Measurements from ENCODE around the gene SBF2.
A peak's percentile ranks its signal among the peaks of the same experiment; 100 is the strongest.

The SBF2 gene

GRCh38 chr11:10302744-10303557 is 8.9 kb upstream of the SBF2 start:
- H3K27me3 ChIP-seq (ENCODE audit: low read depth, low read length) = peaks cover 77% of the 10 kb centered on the region
- H3K9me3 ChIP-seq (ENCODE audit: insufficient read depth, low read length) = no peaks in the 10 kb centered on the region
- TF ChIP-seq EZH2phosphoT487 (IDR thresholded peaks at IDR 0.05; ENCODE audit: low read depth) (no peak), CTCF (IDR thresholded peaks at IDR 0.05; ENCODE audit: low read depth, low read length) (no peak)
- peaks cover 35% of the 10 kb centered on the region for H3K4me1 ChIP-seq (ENCODE audit: low read length)
- no peak overlapping the region for H3K27ac ChIP-seq (ENCODE audit: low read length)
- no peak overlapping the region for H3K9ac ChIP-seq (ENCODE audit: low read length)
- H3K4me3 ChIP-seq (ENCODE audit: low read length) = peak overlapping the region; percentile 78
- H3K4me2 ChIP-seq (ENCODE audit: low read length) = peak overlapping the region; percentile 61
- H4K20me1 ChIP-seq (ENCODE audit: insufficient read depth, low read length) = no peaks in the 10 kb centered on the region; the same call in 1 of the 2 replicates
- H3K79me2 ChIP-seq (ENCODE audit: low read length) = no peaks in the 10 kb centered on the region
- H2AFZ ChIP-seq (ENCODE audit: low read depth, low read length) = peak overlapping the region; percentile 36; the same call in 1 of the 2 replicates
- H3K36me3 ChIP-seq (replicated peaks; ENCODE audit: low read depth, low read length) = no peaks in the 10 kb centered on the region

GRCh38 chr11:10302359-10302743 is 8.3 kb upstream of the SBF2 start:
- H3K36me3 ChIP-seq (replicated peaks; ENCODE audit: low read depth, low read length) = no peaks in the 10 kb centered on the region
- peaks cover 36% of the 10 kb centered on the region for H3K4me1 ChIP-seq (ENCODE audit: low read length)
- no peak for TF ChIP-seq CTCF (IDR thresholded peaks at IDR 0.05; ENCODE audit: low read depth, low read length)
- no peak for TF ChIP-seq EZH2phosphoT487 (IDR thresholded peaks at IDR 0.05; ENCODE audit: low read depth)
- no peaks in the 10 kb centered on the region; the same call in 1 of the 2 replicates for H3K9me3 ChIP-seq (ENCODE audit: insufficient read depth, low read length)
- no peak overlapping the region for H3K9ac ChIP-seq (ENCODE audit: low read length)
- no peak overlapping the region for H2AFZ ChIP-seq (ENCODE audit: low read depth, low read length)
- H4K20me1 ChIP-seq (ENCODE audit: insufficient read depth, low read length) = peaks cover 4% of the 10 kb centered on the region; the same call in 1 of the 2 replicates
- H3K27ac ChIP-seq (ENCODE audit: low read length) = no peak overlapping the region
- H3K27me3 ChIP-seq (ENCODE audit: low read depth, low read length) = peaks cover 82% of the 10 kb centered on the region
- no peaks in the 10 kb centered on the region for H3K79me2 ChIP-seq (ENCODE audit: low read length)
- peak overlapping the region; percentile 78 for H3K4me3 ChIP-seq (ENCODE audit: low read length)
- H3K4me2 ChIP-seq (ENCODE audit: low read length) = peak overlapping the region; percentile 61

- Histone ChIP-seq H4K20me1 (ENCODE audit: insufficient read depth, low read length) (peaks cover 4% of the 10 kb centered on the region; the same call in 1 of the 2 replicates), H3K36me3 (replicated peaks; ENCODE audit: low read depth, low read length) (no peaks in the 10 kb centered on the region), H2AFZ (ENCODE audit: low read depth, low read length) (no peak overlapping the region), H3K4me1 (ENCODE audit: low read length) (peaks cover 33% of the 10 kb centered on the region), H3K27me3 (ENCODE audit: low read depth, low read length) (peaks cover 84% of the 10 kb centered on the region), H3K27ac (ENCODE audit: low read length) (no peak overlapping the region), H3K79me2 (ENCODE audit: low read length) (no peaks in the 10 kb centered on the region), H3K9ac (ENCODE audit: low read length) (no peak overlapping the region), H3K9me3 (ENCODE audit: insufficient read depth, low read length) (no peaks in the 10 kb centered on the region; the same call in 1 of the 2 replicates), H3K4me3 (ENCODE audit: low read length) (no peak overlapping the region), H3K4me2 (ENCODE audit: low read length) (no peak overlapping the region)
- TF ChIP-seq EZH2phosphoT487 (IDR thresholded peaks at IDR 0.05; ENCODE audit: low read depth) = no peak
- no peak for TF ChIP-seq CTCF (IDR thresholded peaks at IDR 0.05; ENCODE audit: low read depth, low read length)
Observed at GRCh38 chr11:10301656-10302358, 7.8 kb upstream of the SBF2 start.

- no peaks in the 10 kb centered on the region for H3K36me3 ChIP-seq (replicated peaks; ENCODE audit: low read depth, low read length)
- no peaks in the 10 kb centered on the region for H3K79me2 ChIP-seq (ENCODE audit: low read length)
- H2AFZ ChIP-seq (ENCODE audit: low read depth, low read length) = no peak overlapping the region
- H3K27ac ChIP-seq (ENCODE audit: low read length) = no peak overlapping the region
- no peaks in the 10 kb centered on the region; the same call in 1 of the 2 replicates for H3K9me3 ChIP-seq (ENCODE audit: insufficient read depth, low read length)
- H3K4me1 ChIP-seq (ENCODE audit: low read length) = peaks cover 32% of the 10 kb centered on the region
- peak overlapping the region; percentile 71 for H3K4me2 ChIP-seq (ENCODE audit: low read length)
- peaks cover 79% of the 10 kb centered on the region for H3K27me3 ChIP-seq (ENCODE audit: low read depth, low read length)
- TF ChIP-seq CTCF (IDR thresholded peaks at IDR 0.05; ENCODE audit: low read depth, low read length) (no peak), EZH2phosphoT487 (IDR thresholded peaks at IDR 0.05; ENCODE audit: low read depth) (peak; percentile 94)
- peaks cover 4% of the 10 kb centered on the region; the same call in 1 of the 2 replicates for H4K20me1 ChIP-seq (ENCODE audit: insufficient read depth, low read length)
- H3K4me3 ChIP-seq (ENCODE audit: low read length) = peak overlapping the region; percentile 47; the same call in 1 of the 2 replicates
- no peak overlapping the region for H3K9ac ChIP-seq (ENCODE audit: low read length)
Observed at GRCh38 chr11:10298342-10298741, 4.3 kb upstream of the SBF2 start.
